ENCODE data around the gene SLC38A6.

GRCh38 chr14:60946773-60947172 lies 34.3 kb upstream of the SLC38A6 start:
- no peak for TF ChIP-seq POLR2A (IDR thresholded peaks at IDR 0.05)
- TF ChIP-seq CTCF (IDR thresholded peaks at IDR 0.05) = no peak

All from right lobe of liver (tissue), 4 donors.